B cell (primary cell): ENCODE results near the gene CTNNA3. TPM values are rescaled to one million over a fixed set of nuclear protein-coding genes. Genes with fewer than 3 reads are reported as not detected.
"Not testable (repeated sequence)": the region's sequence is repeated elsewhere in the genome, so short reads cannot be mapped to it uniquely, and the experiment has no call there.

Experiments used
- ATAC-seq: fragments of 200-7000 bp; cut with Tn5 transposase; one replicate; pipeline ENCODE4 v1.10.0; 2021; ENCODE audit warnings: low read depth, mild to moderate bottlenecking, moderate number of reproducible peaks, moderate library complexity
- CTCF ChIA-PET: fragments of 350-600 bp; sonication (Branson Sonifier 250); formaldehyde crosslinking; loops from one replicate; lab custom pipeline; 2021; ENCODE audit warnings: antibody characterized with exemption, inconsistent platforms; lab: Charles Lee
- POLR2A ChIA-PET: fragments of 350-600 bp; sonication (Branson Sonifier 250); formaldehyde crosslinking; loops from one replicate; lab custom pipeline; 2021; ENCODE audit warnings: antibody characterized with exemption; lab: Charles Lee
- DNase-seq: peaks from one replicate; pipeline ENCODE4 v3.0.0; 2013
- H2AFZ ChIP-seq: 2 replicates; pipeline ENCODE4 v1.6.1; 2012; ENCODE audit warnings: mild to moderate bottlenecking, low read depth, low read length; ENCODE audit not compliant: insufficient read depth, poor library complexity, severe bottlenecking
- H3K27ac ChIP-seq, 2 donors: 1 replicate in 1 of 2; 2 replicates in 1 of 2; pipeline ENCODE4 v1.5.1; 2012 to 2013; ENCODE audit warnings: low read length in 2 of 2, mild to moderate bottlenecking in 2 of 2, moderate library complexity in 1 of 2
- H3K27me3 ChIP-seq, 4 experiments: fragments of 200-600 bp in 1 of 4; sonication (generic) in 1 of 4; replicated peaks in 1 of 4; 1 replicate in 2 of 4; 2 replicates in 2 of 4; pipeline versions ENCODE4 v1.6.1 to v1.7.0; 2013 to 2016; ENCODE audit warnings: low read length in 3 of 4, mild to moderate bottlenecking in 2 of 4, mixed read lengths in 1 of 4, moderate library complexity in 1 of 4; ENCODE audit not compliant: insufficient read depth in 4 of 4, control insufficient read depth in 3 of 4; ENCODE audit errors: control extremely low read depth in 1 of 4
- H3K36me3 ChIP-seq, 2 experiments: replicated peaks in 1 of 2; 1 replicate in 1 of 2; 2 replicates in 1 of 2; pipeline versions ENCODE4 v1.6.1 to v1.7.1; 2013; ENCODE audit warnings: low read length in 1 of 2; ENCODE audit not compliant: insufficient read depth in 2 of 2, control insufficient read depth in 1 of 2; ENCODE audit errors: control extremely low read depth in 1 of 2, extremely low read depth in 1 of 2
- H3K4me1 ChIP-seq, 2 donors: fragments of 200-600 bp in 1 of 2; sonication (generic) in 1 of 2; 1 replicate in 1 of 2; 2 replicates in 1 of 2; pipeline versions ENCODE4 v1.5.1 to v1.6.1; 2013 to 2017; ENCODE audit warnings: low read length in 2 of 2; ENCODE audit not compliant: control insufficient read depth in 2 of 2, insufficient read depth in 2 of 2
- H3K4me2 ChIP-seq: replicated peaks from 2 replicates; pipeline ENCODE3; 2012; ENCODE audit warnings: mild to moderate bottlenecking, low read depth, low read length; ENCODE audit not compliant: poor library complexity, severe bottlenecking
- H3K4me3 ChIP-seq, 5 experiments: fragments of 200-600 bp in 1 of 5; sonication (generic) in 1 of 5; 1 replicate in 3 of 5; 2 replicates in 2 of 5; pipeline versions ENCODE4 v1.5.1 to v1.7.0; 2011 to 2016; ENCODE audit warnings: low read length in 4 of 5, mild to moderate bottlenecking in 4 of 5, low read depth in 2 of 5, control low read depth in 1 of 5, moderate library complexity in 1 of 5; ENCODE audit not compliant: insufficient read depth in 1 of 5; ENCODE audit errors: control extremely low read depth in 1 of 5, extremely low read depth in 1 of 5
- H3K79me2 ChIP-seq: fragments of 200-600 bp; sonication (generic); one replicate; pipeline ENCODE4 v1.6.0; 2016; ENCODE audit warnings: low read length; ENCODE audit not compliant: control insufficient read depth, insufficient read depth
- H3K9ac ChIP-seq: fragments of 200-600 bp; sonication (generic); 2 replicates; pipeline ENCODE4 v1.6.1; 2017; ENCODE audit warnings: mild to moderate bottlenecking, low read length, moderate library complexity
- H3K9me3 ChIP-seq, 3 donors: one replicate each; pipeline versions ENCODE4 v1.6.1 to v1.7.1; 2013; ENCODE audit warnings: low read length in 2 of 3; ENCODE audit not compliant: control insufficient read depth in 2 of 3, insufficient read depth in 1 of 3; ENCODE audit errors: control extremely low read depth in 1 of 3
- H4K20me1 ChIP-seq: 2 replicates; pipeline ENCODE4 v1.6.0; 2012; ENCODE audit warnings: mild to moderate bottlenecking, low read length; ENCODE audit not compliant: insufficient read depth, control insufficient read depth, poor library complexity, severe bottlenecking
- H3K27ac Mint-ChIP-seq: one replicate; pipeline ENCODE4 v1.8.0; 2021; ENCODE audit warnings: mixed read lengths
- H3K27me3 Mint-ChIP-seq: one replicate; pipeline ENCODE4 v1.8.0; 2021; ENCODE audit warnings: mixed read lengths
- H3K4me1 Mint-ChIP-seq: one replicate; pipeline ENCODE4 v1.8.0; 2021; ENCODE audit warnings: mixed read lengths
- H3K4me3 Mint-ChIP-seq: one replicate; pipeline ENCODE4 v1.8.0; 2021; ENCODE audit warnings: mixed read lengths
- H3K9me3 Mint-ChIP-seq: one replicate; pipeline ENCODE4 v1.8.0; 2022; ENCODE audit warnings: mixed read lengths; ENCODE audit not compliant: insufficient read depth
- EZH2 ChIP-seq: IDR thresholded peaks from 2 replicates; pipeline ENCODE4 v1.6.1; 2012; ENCODE audit warnings: borderline replicate concordance, low read depth, mild to moderate bottlenecking, moderate library complexity, low read length; ENCODE audit not compliant: insufficient read depth, poor library complexity, severe bottlenecking
- WGBS: methylation state at CpG from one replicate; pipeline ENCODE4 v1.1.5; 2013; ENCODE audit warnings: missing lambda C conversion rate; ENCODE audit not compliant: insufficient coverage; 5-methylcytosine and 5-hydroxymethylcytosine counted together
- intact Hi-C: fragments of 100-400 bp; cut with micrococcal nuclease; formaldehyde crosslinking; loops from one replicate; pipeline ENCODE4 v1.10.0; 2022
- polyA plus RNA-seq: library from polyadenylated mRNA; depleted of rRNA; stranded (reverse); fragments of >200 nt; gene quantifications from 2 replicates; pipeline ENCODE4 v1.2.3, GENCODE V29; 2012
- total RNA-seq, 2 donors: library from RNA; stranded (reverse); fragments of 120-200 nt in 1 of 2; gene quantifications; 1 replicate in 1 of 2; 2 replicates in 1 of 2; pipeline versions ENCODE4 v1.2.3 to v1.2.4, GENCODE V29; 2013 to 2022
- TF ChIP-seq, protein P1 (sequence below): fragments of 200-600 bp; IDR thresholded peaks from one replicate; pipeline ENCODE4 v1.8.0; 2022; ENCODE audit warnings: antibody characterized with exemption, mild to moderate bottlenecking

CTNNA3 gene
- total and polyA plus RNA-seq, 2 donors (not counting 1 experiment from before 2014, with no cell fraction given): 0.01 TPM; not detected in 1

DNA sequence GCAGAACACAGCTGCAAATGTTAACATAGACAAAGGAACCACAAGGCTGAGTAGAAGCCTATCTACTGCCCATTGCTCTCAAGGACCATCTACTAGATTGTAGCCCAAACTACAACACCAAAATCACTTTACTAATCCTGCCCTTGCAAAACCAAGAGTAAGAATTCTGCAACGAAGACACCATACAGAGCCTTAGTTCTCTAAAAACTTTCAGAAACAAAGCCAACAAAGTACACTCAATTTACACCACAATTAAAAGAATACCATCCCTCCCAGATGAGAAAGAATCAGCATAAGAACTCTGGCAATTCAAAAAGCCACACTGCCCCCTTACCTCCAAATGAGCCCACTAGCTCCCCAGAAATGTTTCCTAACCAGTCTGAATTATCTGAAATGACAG, 294.3 kb downstream of the CTNNA3 start:
- no CpG with 5 or more reads among the region's 1 CpG for WGBS
- Histone ChIP-seq H2AFZ (no peak overlapping the region), H4K20me1 (no peaks in the 10 kb centered on the region), H3K27me3 (no peaks in the 10 kb centered on the region), H3K4me1 (no peaks in the 10 kb centered on the region), H3K36me3 (no peaks in the 10 kb centered on the region), H3K4me3 (no peak overlapping the region), H3K79me2 (no peaks in the 10 kb centered on the region), H3K27ac (no peak overlapping the region), H3K9ac (no peak overlapping the region), H3K4me2 (no peak overlapping the region), H3K9me3 (peaks cover 0 to 21% (median 1%) of the 10 kb centered on the region in 3 donors)
- intact Hi-C loops: no loop called here
- DNase-seq (no peak), ATAC-seq (no peak)
- H3K4me1 Mint-ChIP-seq: no peaks in the 10 kb centered on the region
- ChIA-PET CTCF (no interaction called here), POLR2A (no interaction called here)
- H3K9me3 Mint-ChIP-seq: peaks cover 7% of the 10 kb centered on the region
- no peaks in the 10 kb centered on the region for H3K27me3 Mint-ChIP-seq
- no peak overlapping the region for H3K27ac Mint-ChIP-seq
- no peak for TF ChIP-seq EZH2
- TF ChIP-seq, protein P1, sequence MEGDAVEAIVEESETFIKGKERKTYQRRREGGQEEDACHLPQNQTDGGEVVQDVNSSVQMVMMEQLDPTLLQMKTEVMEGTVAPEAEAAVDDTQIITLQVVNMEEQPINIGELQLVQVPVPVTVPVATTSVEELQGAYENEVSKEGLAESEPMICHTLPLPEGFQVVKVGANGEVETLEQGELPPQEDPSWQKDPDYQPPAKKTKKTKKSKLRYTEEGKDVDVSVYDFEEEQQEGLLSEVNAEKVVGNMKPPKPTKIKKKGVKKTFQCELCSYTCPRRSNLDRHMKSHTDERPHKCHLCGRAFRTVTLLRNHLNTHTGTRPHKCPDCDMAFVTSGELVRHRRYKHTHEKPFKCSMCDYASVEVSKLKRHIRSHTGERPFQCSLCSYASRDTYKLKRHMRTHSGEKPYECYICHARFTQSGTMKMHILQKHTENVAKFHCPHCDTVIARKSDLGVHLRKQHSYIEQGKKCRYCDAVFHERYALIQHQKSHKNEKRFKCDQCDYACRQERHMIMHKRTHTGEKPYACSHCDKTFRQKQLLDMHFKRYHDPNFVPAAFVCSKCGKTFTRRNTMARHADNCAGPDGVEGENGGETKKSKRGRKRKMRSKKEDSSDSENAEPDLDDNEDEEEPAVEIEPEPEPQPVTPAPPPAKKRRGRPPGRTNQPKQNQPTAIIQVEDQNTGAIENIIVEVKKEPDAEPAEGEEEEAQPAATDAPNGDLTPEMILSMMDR: no peak
- no peak overlapping the region for H3K4me3 Mint-ChIP-seq

DNA sequence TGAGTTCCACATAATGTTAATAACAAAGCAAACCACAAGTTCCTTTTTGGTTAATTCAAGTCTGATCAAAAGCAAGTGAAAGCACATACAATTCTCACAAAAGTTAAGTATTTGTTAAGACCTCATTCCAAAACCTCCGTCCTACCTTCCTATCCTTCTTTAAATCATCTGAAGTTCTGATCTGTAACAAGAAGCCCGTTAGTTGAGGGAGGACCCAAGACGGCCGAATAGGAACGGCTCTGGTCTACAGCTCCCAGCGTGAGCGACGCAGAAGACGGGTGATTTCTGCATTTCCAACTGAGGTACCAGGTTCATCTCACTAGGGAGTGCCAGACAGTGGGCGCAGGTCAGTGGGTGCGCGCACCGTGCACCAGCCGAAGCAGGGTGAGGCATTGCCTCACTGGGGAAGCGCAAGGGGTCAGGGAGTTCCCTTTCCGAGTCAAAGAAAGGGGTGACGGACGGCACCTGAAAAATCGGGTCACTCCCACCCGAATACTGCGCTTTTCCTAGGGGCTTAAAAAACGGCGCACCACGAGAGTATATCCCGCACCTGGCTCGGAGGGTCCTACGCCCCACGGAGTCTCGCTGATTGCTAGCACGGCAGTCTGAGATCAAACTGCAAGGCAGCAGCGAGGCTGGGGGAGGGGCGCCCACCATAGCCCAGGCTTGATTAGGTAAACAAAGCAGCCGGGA, 309.0 kb downstream of the CTNNA3 start:
- CTCF ChIA-PET, H3K27me3 Mint-ChIP-seq, H3K9me3 Mint-ChIP-seq: not testable (repeated sequence)

More for the DNA sequence above, 309.0 kb downstream of the CTNNA3 start:
- H4K20me1 ChIP-seq, H3K4me1 ChIP-seq, H3K27ac ChIP-seq, intact Hi-C loops, POLR2A ChIA-PET, H3K36me3 ChIP-seq, H3K27ac Mint-ChIP-seq, H3K4me2 ChIP-seq, H2AFZ ChIP-seq, H3K9ac ChIP-seq, DNase-seq, H3K27me3 ChIP-seq, H3K4me1 Mint-ChIP-seq, ATAC-seq, H3K9me3 ChIP-seq, H3K4me3 Mint-ChIP-seq, H3K79me2 ChIP-seq: not testable (repeated sequence)
- H3K4me3 ChIP-seq: peak overlapping the region in 1 of 5 experiments; percentile 30
- WGBS: 25% methylated on average over 28 of the region's 33 CpGs
